ENCODE data around the gene GDAP1L1. TPM values are rescaled to one million over a fixed set of nuclear protein-coding genes. Genes with fewer than 3 reads are reported as not detected.

GDAP1L1 gene
- polyA plus RNA-seq, 1 donor from 2014 or later: 216 TPM

DNA sequence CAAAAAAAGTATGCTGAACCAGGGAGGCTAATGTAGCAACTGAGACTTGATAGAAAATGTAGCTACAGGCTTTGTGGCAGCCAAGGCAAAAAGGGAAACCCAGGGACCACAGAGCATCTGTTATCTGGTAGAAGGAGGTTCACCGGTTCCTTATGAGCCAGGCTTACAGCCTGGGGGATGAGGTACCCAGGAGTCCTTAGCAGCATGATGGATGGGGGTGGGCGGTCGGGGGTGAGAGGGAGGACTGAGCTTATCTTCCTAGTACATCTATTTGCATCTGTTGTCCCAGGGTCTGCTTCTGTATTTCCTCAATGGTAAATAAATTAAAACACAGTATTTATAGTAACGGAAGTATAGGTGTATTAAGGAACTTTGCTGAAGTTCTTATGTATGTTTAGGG is 1.1 kb upstream of the GDAP1L1 start:
- Histone ChIP-seq H3K9me2 (ENCODE audit: insufficient read depth, low read length) (no peaks in the 10 kb centered on the region), H3K4me3 (ENCODE audit: low read length) (no peak overlapping the region), H4K20me1 (ENCODE audit: insufficient read depth) (no peaks in the 10 kb centered on the region), H3K27me3 (ENCODE audit: insufficient read depth, low read depth, low read length) (no peaks in the 10 kb centered on the region), H3F3A (ENCODE audit: insufficient read depth, low read length, poor library complexity, severe bottlenecking) (peaks cover 4% of the 10 kb centered on the region), H3K4me2 (ENCODE audit: low read length) (peak overlapping the region; percentile 93), H3K9me3 (ENCODE audit: low read length) (no peaks in the 10 kb centered on the region), H3K36me3 (ENCODE audit: insufficient read depth, low read length) (no peaks in the 10 kb centered on the region), H3K27ac (ENCODE audit: low read length) (no peak overlapping the region), H3K9ac (ENCODE audit: low read length) (no peak overlapping the region), H2AFZ (ENCODE audit: low read depth, low read length) (no peak overlapping the region), H3K79me2 (replicated peaks; ENCODE audit: insufficient read depth, low read length) (peaks cover 24% of the 10 kb centered on the region)
- no peak for TF ChIP-seq TAF1 (IDR thresholded peaks at IDR 0.05; ENCODE audit: low read depth)
- TF ChIP-seq MXI1 (conservative IDR thresholded peaks at IDR 0.05; ENCODE audit: poor library complexity, severe bottlenecking): no peak
- TF ChIP-seq, protein P1, sequence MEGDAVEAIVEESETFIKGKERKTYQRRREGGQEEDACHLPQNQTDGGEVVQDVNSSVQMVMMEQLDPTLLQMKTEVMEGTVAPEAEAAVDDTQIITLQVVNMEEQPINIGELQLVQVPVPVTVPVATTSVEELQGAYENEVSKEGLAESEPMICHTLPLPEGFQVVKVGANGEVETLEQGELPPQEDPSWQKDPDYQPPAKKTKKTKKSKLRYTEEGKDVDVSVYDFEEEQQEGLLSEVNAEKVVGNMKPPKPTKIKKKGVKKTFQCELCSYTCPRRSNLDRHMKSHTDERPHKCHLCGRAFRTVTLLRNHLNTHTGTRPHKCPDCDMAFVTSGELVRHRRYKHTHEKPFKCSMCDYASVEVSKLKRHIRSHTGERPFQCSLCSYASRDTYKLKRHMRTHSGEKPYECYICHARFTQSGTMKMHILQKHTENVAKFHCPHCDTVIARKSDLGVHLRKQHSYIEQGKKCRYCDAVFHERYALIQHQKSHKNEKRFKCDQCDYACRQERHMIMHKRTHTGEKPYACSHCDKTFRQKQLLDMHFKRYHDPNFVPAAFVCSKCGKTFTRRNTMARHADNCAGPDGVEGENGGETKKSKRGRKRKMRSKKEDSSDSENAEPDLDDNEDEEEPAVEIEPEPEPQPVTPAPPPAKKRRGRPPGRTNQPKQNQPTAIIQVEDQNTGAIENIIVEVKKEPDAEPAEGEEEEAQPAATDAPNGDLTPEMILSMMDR (IDR thresholded peaks at IDR 0.05; ENCODE audit: poor library complexity, severe bottlenecking): no peak
- TF ChIP-seq, protein P2, sequence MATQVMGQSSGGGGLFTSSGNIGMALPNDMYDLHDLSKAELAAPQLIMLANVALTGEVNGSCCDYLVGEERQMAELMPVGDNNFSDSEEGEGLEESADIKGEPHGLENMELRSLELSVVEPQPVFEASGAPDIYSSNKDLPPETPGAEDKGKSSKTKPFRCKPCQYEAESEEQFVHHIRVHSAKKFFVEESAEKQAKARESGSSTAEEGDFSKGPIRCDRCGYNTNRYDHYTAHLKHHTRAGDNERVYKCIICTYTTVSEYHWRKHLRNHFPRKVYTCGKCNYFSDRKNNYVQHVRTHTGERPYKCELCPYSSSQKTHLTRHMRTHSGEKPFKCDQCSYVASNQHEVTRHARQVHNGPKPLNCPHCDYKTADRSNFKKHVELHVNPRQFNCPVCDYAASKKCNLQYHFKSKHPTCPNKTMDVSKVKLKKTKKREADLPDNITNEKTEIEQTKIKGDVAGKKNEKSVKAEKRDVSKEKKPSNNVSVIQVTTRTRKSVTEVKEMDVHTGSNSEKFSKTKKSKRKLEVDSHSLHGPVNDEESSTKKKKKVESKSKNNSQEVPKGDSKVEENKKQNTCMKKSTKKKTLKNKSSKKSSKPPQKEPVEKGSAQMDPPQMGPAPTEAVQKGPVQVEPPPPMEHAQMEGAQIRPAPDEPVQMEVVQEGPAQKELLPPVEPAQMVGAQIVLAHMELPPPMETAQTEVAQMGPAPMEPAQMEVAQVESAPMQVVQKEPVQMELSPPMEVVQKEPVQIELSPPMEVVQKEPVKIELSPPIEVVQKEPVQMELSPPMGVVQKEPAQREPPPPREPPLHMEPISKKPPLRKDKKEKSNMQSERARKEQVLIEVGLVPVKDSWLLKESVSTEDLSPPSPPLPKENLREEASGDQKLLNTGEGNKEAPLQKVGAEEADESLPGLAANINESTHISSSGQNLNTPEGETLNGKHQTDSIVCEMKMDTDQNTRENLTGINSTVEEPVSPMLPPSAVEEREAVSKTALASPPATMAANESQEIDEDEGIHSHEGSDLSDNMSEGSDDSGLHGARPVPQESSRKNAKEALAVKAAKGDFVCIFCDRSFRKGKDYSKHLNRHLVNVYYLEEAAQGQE (IDR thresholded peaks at IDR 0.05; ENCODE audit: borderline replicate concordance): no peak
- TF ChIP-seq EP300 (conservative IDR thresholded peaks at IDR 0.05; ENCODE audit: poor library complexity, severe bottlenecking): no peak
- no peak for TF ChIP-seq EZH2 (IDR thresholded peaks at IDR 0.05; ENCODE audit: borderline replicate concordance, insufficient read depth, low read length, poor library complexity, severe bottlenecking)
- TF ChIP-seq SMC3 (conservative IDR thresholded peaks at IDR 0.05; ENCODE audit: poor library complexity): no peak
- TF ChIP-seq RAD21 (conservative IDR thresholded peaks at IDR 0.05): no peak
- TF ChIP-seq POLR2AphosphoS5 (IDR thresholded peaks at IDR 0.05): no peak

DNA sequence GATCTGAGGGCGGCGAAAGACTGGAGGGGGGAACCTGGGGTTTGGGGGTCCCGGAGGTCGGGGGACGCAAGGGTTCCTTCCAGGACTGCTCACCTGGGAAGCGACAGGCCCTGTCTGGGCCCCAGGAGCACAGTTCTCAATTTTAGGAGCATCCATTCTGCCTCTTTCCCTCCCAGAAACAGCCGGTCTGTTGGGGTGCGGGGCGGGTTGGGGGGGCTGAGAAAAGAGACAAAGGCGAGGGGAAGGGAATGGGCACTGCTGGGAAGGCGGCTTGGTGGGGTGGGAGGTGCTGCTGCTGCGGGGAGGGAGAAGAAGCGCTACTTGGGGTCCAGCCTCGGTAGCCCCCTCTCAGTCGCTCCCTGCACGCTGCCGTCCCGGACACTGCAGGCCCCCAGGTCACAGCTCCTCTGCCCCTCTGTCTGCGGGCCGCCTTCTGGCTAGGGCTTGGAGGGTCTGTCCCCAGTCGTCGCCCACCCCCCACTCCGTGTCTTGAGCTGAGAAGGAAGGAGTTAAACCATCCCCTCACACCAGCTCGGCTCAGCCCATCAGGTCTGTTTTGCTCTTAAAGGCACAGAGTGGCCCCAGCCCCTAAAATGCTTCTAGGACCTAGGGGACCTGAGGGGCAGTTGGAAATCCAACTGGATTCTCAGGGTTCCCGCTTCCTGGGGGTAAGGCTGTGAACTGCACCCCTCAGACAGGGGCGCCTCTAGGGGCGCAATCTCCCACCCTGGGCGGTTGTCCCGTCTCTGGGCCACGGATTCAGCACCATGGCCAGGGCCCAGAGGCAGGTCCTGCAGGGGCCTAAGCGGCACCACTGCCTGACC is 690 bp downstream of the GDAP1L1 start:
- Histone ChIP-seq H2AFZ (ENCODE audit: low read depth, low read length) (peak overlapping the region; percentile 97), H3K9ac (ENCODE audit: low read length) (peak overlapping the region; percentile 100), H3K27me3 (ENCODE audit: insufficient read depth, low read depth, low read length) (no peaks in the 10 kb centered on the region), H3K79me2 (replicated peaks; ENCODE audit: insufficient read depth, low read length) (peaks cover 24% of the 10 kb centered on the region), H3K27ac (ENCODE audit: low read length) (peak overlapping the region; percentile 92), H3F3A (ENCODE audit: insufficient read depth, low read length, poor library complexity, severe bottlenecking) (peaks cover 4% of the 10 kb centered on the region), H3K9me3 (ENCODE audit: low read length) (no peaks in the 10 kb centered on the region), H4K20me1 (ENCODE audit: insufficient read depth) (no peaks in the 10 kb centered on the region), H3K4me2 (ENCODE audit: low read length) (peak overlapping the region; percentile 93), H3K36me3 (ENCODE audit: insufficient read depth, low read length) (no peaks in the 10 kb centered on the region), H3K9me2 (ENCODE audit: insufficient read depth, low read length) (no peaks in the 10 kb centered on the region), H3K4me3 (ENCODE audit: low read length) (peak overlapping the region; percentile 100)
- TF ChIP-seq, protein P1 (IDR thresholded peaks at IDR 0.05; ENCODE audit: poor library complexity, severe bottlenecking): peak; percentile 91
- TF ChIP-seq EZH2 (IDR thresholded peaks at IDR 0.05; ENCODE audit: borderline replicate concordance, insufficient read depth, low read length, poor library complexity, severe bottlenecking) (no peak), TAF1 (IDR thresholded peaks at IDR 0.05; ENCODE audit: low read depth) (peak; percentile 26), POLR2AphosphoS5 (IDR thresholded peaks at IDR 0.05) (peak; percentile 18), RAD21 (conservative IDR thresholded peaks at IDR 0.05) (peak; percentile 33), EP300 (conservative IDR thresholded peaks at IDR 0.05; ENCODE audit: poor library complexity, severe bottlenecking) (no peak), MXI1 (conservative IDR thresholded peaks at IDR 0.05; ENCODE audit: poor library complexity, severe bottlenecking) (peak; percentile 8), SMC3 (conservative IDR thresholded peaks at IDR 0.05; ENCODE audit: poor library complexity) (peak; percentile 27)
- TF ChIP-seq, protein P2 (IDR thresholded peaks at IDR 0.05; ENCODE audit: borderline replicate concordance): peak; percentile 74

All from neural cell (in vitro differentiated cells).